K562 (cell line): ENCODE results near the gene PRKD2. TPM values are rescaled to one million over a fixed set of nuclear protein-coding genes. Genes with fewer than 3 reads are reported as not detected.
A peak's percentile ranks its signal among the peaks of the same experiment; 100 is the strongest.

Source experiments
- ARID2 ChIP-seq: fragments of 450-650 bp; IDR thresholded peaks from 2 replicates; pipeline ENCODE4 v1.6.1; 2017; ENCODE audit warnings: antibody characterized with exemption, mild to moderate bottlenecking
- CBX3 ChIP-seq, 2 experiments: IDR thresholded peaks; 1 replicate in 1 of 2; 2 replicates in 1 of 2; pipeline ENCODE4 v1.6.1; 2012; ENCODE audit warnings: inconsistent platforms in 2 of 2, low read length in 2 of 2, borderline replicate concordance in 1 of 2, control low read depth in 1 of 2
- ETV6 ChIP-seq, 3 experiments: fragments of 150-350 bp in 1 of 3; sonication (generic) in 1 of 3; formaldehyde crosslinking in 1 of 3; IDR thresholded peaks; 2 replicates each; pipeline versions ENCODE4 v1.6.1 to v1.8.0; 2014 to 2022; ENCODE audit warnings: borderline replicate concordance in 2 of 3, low read depth in 2 of 3, antibody characterized with exemption in 1 of 3, low read length in 1 of 3, mild to moderate bottlenecking in 1 of 3, missing genetic modification reagents in 1 of 3
- IFI16 ChIP-seq: fragments of 250-450 bp; sonication (Bioruptor Pico); IDR thresholded peaks from 2 replicates; pipeline ENCODE4 v2.1.2; 2022; ENCODE audit warnings: mild to moderate bottlenecking, inconsistent platforms
- MCM3 ChIP-seq: fragments of 450-650 bp; IDR thresholded peaks from 2 replicates; pipeline ENCODE4 v1.6.1; 2016
- RCOR1 ChIP-seq, 2 experiments: IDR thresholded peaks; 2 replicates each; pipeline ENCODE4 v1.6.1; 2012; ENCODE audit warnings: low read depth in 2 of 2, low read length in 2 of 2, borderline replicate concordance in 1 of 2, improper control_type of control experiment in 1 of 2
- WHSC1 ChIP-seq: IDR thresholded peaks from one replicate; pipeline ENCODE4 v1.6.1; 2012; ENCODE audit warnings: low read length, control low read depth, inconsistent platforms
- ZC3H4 ChIP-seq: sonication (generic); formaldehyde crosslinking; IDR thresholded peaks from 2 replicates; pipeline ENCODE4 v1.9.0; 2021; ENCODE audit warnings: missing genetic modification reagents, borderline replicate concordance
- ZNF263 ChIP-seq: sonication (generic); formaldehyde crosslinking; IDR thresholded peaks from 2 replicates; pipeline ENCODE4 v1.8.0; 2022; ENCODE audit warnings: mild to moderate bottlenecking, missing genetic modification reagents, borderline replicate concordance
- polyA plus RNA-seq, 8 experiments: library from polyadenylated mRNA; depleted of rRNA in 4 of 8; stranded (reverse) in 5 of 8; unstranded in 3 of 8; fragments of >200 nt; fragmentation: Nextera tagmentation in 2 of 8; fragmentation: Illumina TruSeq in 1 of 8; extraction: Ambion mirVana in 2 of 8; extraction: Trizol in 1 of 8; gene quantifications; 2 replicates each; pipeline versions ENCODE4 v1.2.1 to v1.2.3, GENCODE V29; 2011 to 2014; ENCODE audit warnings: inconsistent platforms in 1 of 8, missing spikeins in 1 of 8
- total RNA-seq, 7 experiments: library from RNA; depleted of rRNA in 6 of 7; stranded (reverse); fragments of >200 nt in 6 of 7; fragmentation: Illumina TruSeq in 2 of 7; extraction: Trizol in 2 of 7; gene quantifications; 2 replicates each; pipeline versions ENCODE4 v1.2.1 to v1.2.3, GENCODE V29; 2011 to 2021; ENCODE audit warnings: low replicate concordance in 1 of 7
- TF ChIP-seq, protein P1 (sequence below): fragments of 450-650 bp; IDR thresholded peaks from 2 replicates; pipeline ENCODE4 v1.6.1; 2018; ENCODE audit not compliant: partially characterized antibody
- TF ChIP-seq, protein P2 (sequence below): fragments of 150-350 bp; IDR thresholded peaks from 2 replicates; pipeline ENCODE4 v1.6.1; 2014; ENCODE audit warnings: low read depth, mild to moderate bottlenecking, low read length, borderline replicate concordance
- TF ChIP-seq, protein P3 (sequence below): fragments of 450-650 bp; formaldehyde crosslinking; IDR thresholded peaks from 2 replicates; pipeline ENCODE4 v1.4.0; 2020; ENCODE audit warnings: mild to moderate bottlenecking, moderate library complexity

PRKD2 gene
- total and polyA plus RNA-seq, 9 of the 15 experiments (the other 6 are each of a cell fraction or from before 2014, with no cell fraction given): 1.8 to 60.0 (median 15.0) TPM

DNA sequence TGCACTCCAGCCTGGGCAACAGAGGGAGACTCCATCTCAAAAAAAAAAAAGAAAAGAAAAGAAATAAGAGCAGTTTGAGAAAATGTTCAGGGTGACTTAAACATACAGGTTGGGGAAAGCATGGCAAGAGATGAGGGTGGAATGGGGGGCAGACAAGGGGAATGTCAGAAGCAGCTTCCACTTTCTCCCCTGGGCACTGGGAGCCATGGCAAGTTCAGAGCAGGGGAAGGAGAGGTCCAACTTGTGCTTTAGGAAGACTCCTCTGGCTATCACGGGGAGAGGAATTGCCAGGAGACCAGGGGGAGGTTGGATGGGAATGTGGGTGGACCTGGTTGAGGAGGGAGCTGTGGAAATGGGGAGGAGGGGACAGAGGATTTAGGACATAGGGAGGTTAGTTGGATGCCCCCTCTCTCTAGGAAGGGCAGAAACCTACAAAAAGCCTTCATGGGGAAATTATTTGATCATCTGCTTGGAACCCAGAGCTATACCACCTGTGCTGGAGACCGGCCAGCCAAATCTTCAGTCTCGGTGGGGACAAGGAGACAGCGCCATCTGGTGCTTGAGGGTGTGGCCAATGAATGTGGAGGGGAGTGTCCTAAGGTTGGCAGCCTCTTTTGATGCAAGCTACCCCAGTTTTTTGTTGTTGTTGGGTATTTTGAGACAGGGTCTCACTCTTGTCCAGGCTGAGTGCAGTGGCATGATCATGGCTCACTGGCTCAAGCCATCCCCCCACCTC is 36.7 kb upstream of the PRKD2 start (continued):
- TF ChIP-seq, protein P1, sequence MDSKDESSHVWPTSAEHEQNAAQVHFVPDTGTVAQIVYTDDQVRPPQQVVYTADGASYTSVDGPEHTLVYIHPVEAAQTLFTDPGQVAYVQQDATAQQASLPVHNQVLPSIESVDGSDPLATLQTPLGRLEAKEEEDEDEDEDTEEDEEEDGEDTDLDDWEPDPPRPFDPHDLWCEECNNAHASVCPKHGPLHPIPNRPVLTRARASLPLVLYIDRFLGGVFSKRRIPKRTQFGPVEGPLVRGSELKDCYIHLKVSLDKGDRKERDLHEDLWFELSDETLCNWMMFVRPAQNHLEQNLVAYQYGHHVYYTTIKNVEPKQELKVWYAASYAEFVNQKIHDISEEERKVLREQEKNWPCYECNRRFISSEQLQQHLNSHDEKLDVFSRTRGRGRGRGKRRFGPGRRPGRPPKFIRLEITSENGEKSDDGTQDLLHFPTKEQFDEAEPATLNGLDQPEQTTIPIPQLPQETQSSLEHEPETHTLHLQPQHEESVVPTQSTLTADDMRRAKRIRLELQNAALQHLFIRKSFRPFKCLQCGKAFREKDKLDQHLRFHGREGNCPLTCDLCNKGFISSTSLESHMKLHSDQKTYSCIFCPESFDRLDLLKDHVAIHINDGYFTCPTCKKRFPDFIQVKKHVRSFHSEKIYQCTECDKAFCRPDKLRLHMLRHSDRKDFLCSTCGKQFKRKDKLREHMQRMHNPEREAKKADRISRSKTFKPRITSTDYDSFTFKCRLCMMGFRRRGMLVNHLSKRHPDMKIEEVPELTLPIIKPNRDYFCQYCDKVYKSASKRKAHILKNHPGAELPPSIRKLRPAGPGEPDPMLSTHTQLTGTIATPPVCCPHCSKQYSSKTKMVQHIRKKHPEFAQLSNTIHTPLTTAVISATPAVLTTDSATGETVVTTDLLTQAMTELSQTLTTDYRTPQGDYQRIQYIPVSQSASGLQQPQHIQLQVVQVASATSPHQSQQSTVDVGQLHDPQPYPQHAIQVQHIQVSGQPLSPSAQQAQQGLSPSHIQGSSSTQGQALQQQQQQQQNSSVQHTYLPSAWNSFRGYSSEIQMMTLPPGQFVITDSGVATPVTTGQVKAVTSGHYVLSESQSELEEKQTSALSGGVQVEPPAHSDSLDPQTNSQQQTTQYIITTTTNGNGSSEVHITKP: no peak
- TF ChIP-seq WHSC1 (no peak), IFI16 (CRISPR knock-in tag) (no peak), ETV6 (IDR thresholded peaks at IDR 0.05; ENCODE audit: borderline replicate concordance in 1 of 2, low read depth in 2 of 2, low read length in 1 of 2) (no peak), ETV6 (CRISPR knock-in tag; IDR thresholded peaks at IDR 0.05; ENCODE audit: borderline replicate concordance) (no peak), ARID2 (peak; percentile 70; the same call in 1 of the 2 replicates), ZC3H4 (CRISPR knock-in tag) (no peak), ZNF263 (CRISPR knock-in tag) (peak; percentile 70; the same call in 1 of the 2 replicates), RCOR1 (IDR thresholded peaks at IDR 0.05; ENCODE audit: borderline replicate concordance in 1 of 2, low read depth in 2 of 2, low read length in 2 of 2) (0 out of 4 replicates have a peak, but pooled peaks of 1 of the 2 experiments have one; percentile 23), MCM3 (no peak), CBX3 (IDR thresholded peaks at IDR 0.05; ENCODE audit: borderline replicate concordance in 1 of 2, low read length in 2 of 2) (no peak)
- TF ChIP-seq, protein P2, sequence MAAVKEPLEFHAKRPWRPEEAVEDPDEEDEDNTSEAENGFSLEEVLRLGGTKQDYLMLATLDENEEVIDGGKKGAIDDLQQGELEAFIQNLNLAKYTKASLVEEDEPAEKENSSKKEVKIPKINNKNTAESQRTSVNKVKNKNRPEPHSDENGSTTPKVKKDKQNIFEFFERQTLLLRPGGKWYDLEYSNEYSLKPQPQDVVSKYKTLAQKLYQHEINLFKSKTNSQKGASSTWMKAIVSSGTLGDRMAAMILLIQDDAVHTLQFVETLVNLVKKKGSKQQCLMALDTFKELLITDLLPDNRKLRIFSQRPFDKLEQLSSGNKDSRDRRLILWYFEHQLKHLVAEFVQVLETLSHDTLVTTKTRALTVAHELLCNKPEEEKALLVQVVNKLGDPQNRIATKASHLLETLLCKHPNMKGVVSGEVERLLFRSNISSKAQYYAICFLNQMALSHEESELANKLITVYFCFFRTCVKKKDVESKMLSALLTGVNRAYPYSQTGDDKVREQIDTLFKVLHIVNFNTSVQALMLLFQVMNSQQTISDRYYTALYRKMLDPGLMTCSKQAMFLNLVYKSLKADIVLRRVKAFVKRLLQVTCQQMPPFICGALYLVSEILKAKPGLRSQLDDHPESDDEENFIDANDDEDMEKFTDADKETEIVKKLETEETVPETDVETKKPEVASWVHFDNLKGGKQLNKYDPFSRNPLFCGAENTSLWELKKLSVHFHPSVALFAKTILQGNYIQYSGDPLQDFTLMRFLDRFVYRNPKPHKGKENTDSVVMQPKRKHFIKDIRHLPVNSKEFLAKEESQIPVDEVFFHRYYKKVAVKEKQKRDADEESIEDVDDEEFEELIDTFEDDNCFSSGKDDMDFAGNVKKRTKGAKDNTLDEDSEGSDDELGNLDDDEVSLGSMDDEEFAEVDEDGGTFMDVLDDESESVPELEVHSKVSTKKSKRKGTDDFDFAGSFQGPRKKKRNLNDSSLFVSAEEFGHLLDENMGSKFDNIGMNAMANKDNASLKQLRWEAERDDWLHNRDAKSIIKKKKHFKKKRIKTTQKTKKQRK: no peak
- TF ChIP-seq, protein P3, sequence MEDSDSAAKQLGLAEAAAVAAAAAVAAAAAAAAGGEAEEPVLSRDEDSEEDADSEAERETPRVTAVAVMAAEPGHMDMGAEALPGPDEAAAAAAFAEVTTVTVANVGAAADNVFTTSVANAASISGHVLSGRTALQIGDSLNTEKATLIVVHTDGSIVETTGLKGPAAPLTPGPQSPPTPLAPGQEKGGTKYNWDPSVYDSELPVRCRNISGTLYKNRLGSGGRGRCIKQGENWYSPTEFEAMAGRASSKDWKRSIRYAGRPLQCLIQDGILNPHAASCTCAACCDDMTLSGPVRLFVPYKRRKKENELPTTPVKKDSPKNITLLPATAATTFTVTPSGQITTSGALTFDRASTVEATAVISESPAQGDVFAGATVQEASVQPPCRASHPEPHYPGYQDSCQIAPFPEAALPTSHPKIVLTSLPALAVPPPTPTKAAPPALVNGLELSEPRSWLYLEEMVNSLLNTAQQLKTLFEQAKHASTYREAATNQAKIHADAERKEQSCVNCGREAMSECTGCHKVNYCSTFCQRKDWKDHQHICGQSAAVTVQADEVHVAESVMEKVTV (CRISPR knock-in tag): peak; percentile 29; the same call in 1 of the 2 replicates
